ENCODE results near the gene BTF3.

DNA sequence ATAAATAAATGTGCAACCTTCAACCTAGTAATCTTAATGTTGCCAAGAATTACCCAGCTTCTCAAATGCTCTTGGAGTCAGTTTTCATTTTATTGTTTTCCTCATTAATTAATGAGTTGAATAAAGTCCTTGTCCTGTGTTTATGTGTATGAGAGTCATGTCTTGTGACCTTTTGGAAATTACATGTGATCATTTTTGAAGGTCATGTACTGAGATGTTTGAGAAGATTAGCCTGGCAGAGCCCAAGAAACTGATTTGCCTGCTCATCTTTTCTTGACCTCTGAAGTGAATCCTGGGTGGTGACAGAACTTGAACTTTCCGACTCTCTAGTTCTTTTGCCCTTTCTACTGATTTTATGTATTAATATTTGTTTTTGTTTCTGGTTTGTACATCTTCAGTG is 51.8 kb downstream of the BTF3 start:
- TF ChIP-seq, protein P1, sequence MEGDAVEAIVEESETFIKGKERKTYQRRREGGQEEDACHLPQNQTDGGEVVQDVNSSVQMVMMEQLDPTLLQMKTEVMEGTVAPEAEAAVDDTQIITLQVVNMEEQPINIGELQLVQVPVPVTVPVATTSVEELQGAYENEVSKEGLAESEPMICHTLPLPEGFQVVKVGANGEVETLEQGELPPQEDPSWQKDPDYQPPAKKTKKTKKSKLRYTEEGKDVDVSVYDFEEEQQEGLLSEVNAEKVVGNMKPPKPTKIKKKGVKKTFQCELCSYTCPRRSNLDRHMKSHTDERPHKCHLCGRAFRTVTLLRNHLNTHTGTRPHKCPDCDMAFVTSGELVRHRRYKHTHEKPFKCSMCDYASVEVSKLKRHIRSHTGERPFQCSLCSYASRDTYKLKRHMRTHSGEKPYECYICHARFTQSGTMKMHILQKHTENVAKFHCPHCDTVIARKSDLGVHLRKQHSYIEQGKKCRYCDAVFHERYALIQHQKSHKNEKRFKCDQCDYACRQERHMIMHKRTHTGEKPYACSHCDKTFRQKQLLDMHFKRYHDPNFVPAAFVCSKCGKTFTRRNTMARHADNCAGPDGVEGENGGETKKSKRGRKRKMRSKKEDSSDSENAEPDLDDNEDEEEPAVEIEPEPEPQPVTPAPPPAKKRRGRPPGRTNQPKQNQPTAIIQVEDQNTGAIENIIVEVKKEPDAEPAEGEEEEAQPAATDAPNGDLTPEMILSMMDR (IDR thresholded peaks at IDR 0.05; ENCODE audit: insufficient read depth, low read length, poor library complexity, severe bottlenecking) = no peak
- TF ChIP-seq EZH2phosphoT487 (conservative IDR thresholded peaks at IDR 0.05; ENCODE audit: low read length) = no peak

Data from SU-DHL-6 (cell line).